RWPE2 (cell line): ENCODE data around the gene SOWAHB.

Source experiments
- ATAC-seq: fragments of 200-7000 bp; cut with Tn5 transposase; 3 replicates; pipeline ENCODE4 v1.9.1; 2021; ENCODE audit warnings: low read depth
- DNase-seq: peaks from one replicate; pipeline ENCODE4 v3.0.0-alpha.2; 2020; ENCODE audit warnings: low spot score
- H3K27ac ChIP-seq: fragments of 450-650 bp; 2 replicates; pipeline ENCODE4 v1.5.1; 2017; ENCODE audit warnings: mild to moderate bottlenecking; ENCODE audit not compliant: poor library complexity, severe bottlenecking
- H3K27me3 ChIP-seq: fragments of 250-450 bp; sonication (Bioruptor Pico); 2 replicates; pipeline ENCODE4 v1.5.1; 2021; ENCODE audit warnings: mild to moderate bottlenecking, moderate library complexity; ENCODE audit not compliant: insufficient read depth, poor library complexity, severe bottlenecking
- H3K36me3 ChIP-seq: fragments of 250-450 bp; sonication (Bioruptor Pico); 2 replicates; pipeline ENCODE4 v1.5.1; 2020; ENCODE audit warnings: low read depth, mild to moderate bottlenecking, moderate library complexity
- H3K4me1 ChIP-seq: fragments of 250-450 bp; sonication (Bioruptor Pico); 2 replicates; pipeline ENCODE4 v1.5.1; 2021; ENCODE audit warnings: mild to moderate bottlenecking, moderate library complexity; ENCODE audit not compliant: insufficient read depth, poor library complexity, severe bottlenecking
- H3K4me3 ChIP-seq: fragments of 250-450 bp; sonication (Bioruptor Pico); 2 replicates; pipeline ENCODE4 v1.5.1; 2021; ENCODE audit warnings: mild to moderate bottlenecking, moderate library complexity; ENCODE audit not compliant: severe bottlenecking
- H3K9me3 ChIP-seq: fragments of 250-450 bp; sonication (Bioruptor Pico); 2 replicates; pipeline ENCODE4 v1.5.1; 2021; ENCODE audit warnings: mild to moderate bottlenecking, moderate library complexity; ENCODE audit not compliant: severe bottlenecking
- CTCF ChIP-seq: fragments of 450-650 bp; IDR thresholded peaks from one replicate; pipeline ENCODE4 v1.5.1; 2017; ENCODE audit warnings: mild to moderate bottlenecking, moderate library complexity; ENCODE audit not compliant: poor library complexity, severe bottlenecking

Gene SOWAHB

GRCh38 chr4:76902233-76902890 is 4.4 kb upstream of the SOWAHB start:
- no peak overlapping the region for H3K4me3 ChIP-seq
- no peaks in the 10 kb centered on the region for H3K36me3 ChIP-seq
- no peak overlapping the region for H3K27ac ChIP-seq
- DNase-seq: no peak
- H3K4me1 ChIP-seq: no peaks in the 10 kb centered on the region
- TF ChIP-seq CTCF: no peak
- no peaks in the 10 kb centered on the region for H3K9me3 ChIP-seq
- no peak for ATAC-seq
- H3K27me3 ChIP-seq: no peaks in the 10 kb centered on the region

- TF ChIP-seq CTCF: no peak
- no peaks in the 10 kb centered on the region for H3K36me3 ChIP-seq
- no peaks in the 10 kb centered on the region for H3K9me3 ChIP-seq
- DNase-seq: no peak
- no peak overlapping the region for H3K27ac ChIP-seq
- no peak for ATAC-seq
- peaks cover 9% of the 10 kb centered on the region for H3K27me3 ChIP-seq
- no peak overlapping the region for H3K4me3 ChIP-seq
- H3K4me1 ChIP-seq: no peaks in the 10 kb centered on the region
These were observed 1.2 kb upstream of the SOWAHB start for GRCh38 chr4:76898949-76899645.

GRCh38 chr4:76898385-76898692 is 395 bp upstream of the SOWAHB start:
- Histone ChIP-seq H3K9me3 (no peaks in the 10 kb centered on the region), H3K36me3 (no peaks in the 10 kb centered on the region), H3K4me1 (no peaks in the 10 kb centered on the region), H3K27me3 (peaks cover 9% of the 10 kb centered on the region), H3K27ac (no peak overlapping the region), H3K4me3 (peak overlapping the region; percentile 43)
- ATAC-seq (no peak), DNase-seq (no peak)
- no peak for TF ChIP-seq CTCF

GRCh38 chr4:76896614-76897535 is 1.1 kb downstream of the SOWAHB start:
- H3K4me3 ChIP-seq: peak overlapping the region; percentile 43
- peak; percentile 56 for ATAC-seq
- H3K27ac ChIP-seq: no peak overlapping the region
- no peaks in the 10 kb centered on the region for H3K36me3 ChIP-seq
- H3K9me3 ChIP-seq: no peaks in the 10 kb centered on the region
- no peak for TF ChIP-seq CTCF
- peaks cover 9% of the 10 kb centered on the region for H3K27me3 ChIP-seq
- H3K4me1 ChIP-seq: peaks cover 7% of the 10 kb centered on the region
- no peak for DNase-seq
